ENCODE results near the gene RALGAPB. TPM values are rescaled to one million over a fixed set of nuclear protein-coding genes. Genes with fewer than 3 reads are reported as not detected.

Gene RALGAPB
- total and polyA plus RNA-seq, 2 of the 13 experiments (the other 11 are each of a cell fraction or from before 2014, with no cell fraction given), result 17.6 to 30.6 TPM

DNA sequence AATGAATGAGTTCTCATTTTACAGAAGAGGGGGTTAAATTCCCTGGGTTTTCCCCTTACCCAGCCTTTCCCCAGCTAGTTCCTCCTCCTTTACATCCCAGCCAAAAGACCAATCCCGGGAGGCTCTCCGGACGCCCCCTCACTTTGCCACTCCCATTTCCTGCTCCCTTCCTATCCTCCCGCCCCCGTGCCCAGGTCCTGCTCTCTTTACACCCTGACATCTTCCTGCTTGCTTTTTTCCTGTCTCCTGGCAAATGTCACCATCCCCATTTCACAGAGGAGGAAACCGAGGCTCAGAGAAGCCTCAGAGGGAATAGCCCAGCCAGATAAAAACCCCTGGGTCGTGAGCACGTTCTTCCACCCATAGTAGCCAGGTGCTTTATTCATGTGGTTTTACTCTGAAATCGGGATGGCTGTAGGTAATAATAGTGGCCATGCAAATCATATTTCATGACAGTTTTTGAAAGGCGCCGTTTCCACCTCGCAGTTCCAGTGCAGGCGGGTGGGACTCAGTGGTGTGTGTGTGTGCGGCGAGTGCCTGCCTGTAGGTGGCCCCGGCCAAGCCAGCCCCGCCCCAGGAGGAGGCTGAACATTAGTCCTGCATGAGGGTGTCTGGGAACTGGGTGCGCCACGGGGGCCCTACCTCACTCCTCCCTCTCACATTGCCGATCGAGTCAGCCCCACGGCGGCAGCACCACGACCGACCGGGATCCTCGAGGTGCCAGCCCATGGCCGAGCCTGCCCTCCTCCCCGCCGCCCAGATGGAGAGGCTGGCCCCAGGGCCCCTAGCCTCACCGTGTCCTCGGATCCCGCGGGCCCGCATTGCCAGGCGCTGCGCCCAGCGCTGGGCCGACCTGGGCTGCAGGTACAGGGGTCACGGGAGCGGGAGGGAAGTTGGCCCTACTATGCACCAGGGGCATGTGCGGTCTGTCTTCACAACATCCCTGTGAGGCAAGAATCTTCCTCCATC is 128.9 kb downstream of the RALGAPB start, which contains the start of gene ARHGAP40 (continued):
- TF ChIP-seq, protein P1, sequence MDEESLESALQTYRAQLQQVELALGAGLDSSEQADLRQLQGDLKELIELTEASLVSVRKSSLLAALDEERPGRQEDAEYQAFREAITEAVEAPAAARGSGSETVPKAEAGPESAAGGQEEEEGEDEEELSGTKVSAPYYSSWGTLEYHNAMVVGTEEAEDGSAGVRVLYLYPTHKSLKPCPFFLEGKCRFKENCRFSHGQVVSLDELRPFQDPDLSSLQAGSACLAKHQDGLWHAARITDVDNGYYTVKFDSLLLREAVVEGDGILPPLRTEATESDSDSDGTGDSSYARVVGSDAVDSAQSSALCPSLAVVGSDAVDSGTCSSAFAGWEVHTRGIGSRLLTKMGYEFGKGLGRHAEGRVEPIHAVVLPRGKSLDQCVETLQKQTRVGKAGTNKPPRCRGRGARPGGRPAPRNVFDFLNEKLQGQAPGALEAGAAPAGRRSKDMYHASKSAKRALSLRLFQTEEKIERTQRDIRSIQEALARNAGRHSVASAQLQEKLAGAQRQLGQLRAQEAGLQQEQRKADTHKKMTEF (CRISPR knock-in tag; IDR thresholded peaks at IDR 0.05), result peak; percentile 51
- TF ChIP-seq SALL2 (CRISPR knock-in tag; IDR thresholded peaks at IDR 0.05) (peak; percentile 30; the same call in 1 of the 2 replicates), MEIS1 (CRISPR knock-in tag; IDR thresholded peaks at IDR 0.05; ENCODE audit: borderline replicate concordance) (0 out of 2 replicates have a peak, but pooled peaks have one; percentile 28), ZMAT3 (CRISPR knock-in tag; conservative IDR thresholded peaks at IDR 0.05) (no peak), NCOA1 (CRISPR knock-in tag; IDR thresholded peaks at IDR 0.05) (no peak), TP53 (CRISPR knock-in tag; conservative IDR thresholded peaks at IDR 0.05) (no peak), ZNF337 (CRISPR knock-in tag; IDR thresholded peaks at IDR 0.05; ENCODE audit: borderline replicate concordance, low read depth) (no peak), ZNF207 (IDR thresholded peaks at IDR 0.05; ENCODE audit: borderline replicate concordance) (no peak), NFE2L2 (IDR thresholded peaks at IDR 0.05; ENCODE audit: low read length) (no peak), ISX (CRISPR knock-in tag; conservative IDR thresholded peaks at IDR 0.05) (no peak), ZSCAN12 (CRISPR knock-in tag; IDR thresholded peaks at IDR 0.05) (no peak), SALL1 (CRISPR knock-in tag; IDR thresholded peaks at IDR 0.05) (peak; percentile 43), ZNF253 (CRISPR knock-in tag; IDR thresholded peaks at IDR 0.05; ENCODE audit: borderline replicate concordance) (no peak), NFATC3 (CRISPR knock-in tag; IDR thresholded peaks at IDR 0.05) (no peak), KMT2A (CRISPR knock-in tag; IDR thresholded peaks at IDR 0.05) (no peak), NCOA5 (CRISPR knock-in tag; IDR thresholded peaks at IDR 0.05) (no peak), ZNF724P (CRISPR knock-in tag; IDR thresholded peaks at IDR 0.05; ENCODE audit: borderline replicate concordance) (0 out of 2 replicates have a peak, but pooled peaks have one; percentile 17), GATA4 (IDR thresholded peaks at IDR 0.05; ENCODE audit: borderline replicate concordance, low read depth) (no peak)
- TF ChIP-seq, protein P2, sequence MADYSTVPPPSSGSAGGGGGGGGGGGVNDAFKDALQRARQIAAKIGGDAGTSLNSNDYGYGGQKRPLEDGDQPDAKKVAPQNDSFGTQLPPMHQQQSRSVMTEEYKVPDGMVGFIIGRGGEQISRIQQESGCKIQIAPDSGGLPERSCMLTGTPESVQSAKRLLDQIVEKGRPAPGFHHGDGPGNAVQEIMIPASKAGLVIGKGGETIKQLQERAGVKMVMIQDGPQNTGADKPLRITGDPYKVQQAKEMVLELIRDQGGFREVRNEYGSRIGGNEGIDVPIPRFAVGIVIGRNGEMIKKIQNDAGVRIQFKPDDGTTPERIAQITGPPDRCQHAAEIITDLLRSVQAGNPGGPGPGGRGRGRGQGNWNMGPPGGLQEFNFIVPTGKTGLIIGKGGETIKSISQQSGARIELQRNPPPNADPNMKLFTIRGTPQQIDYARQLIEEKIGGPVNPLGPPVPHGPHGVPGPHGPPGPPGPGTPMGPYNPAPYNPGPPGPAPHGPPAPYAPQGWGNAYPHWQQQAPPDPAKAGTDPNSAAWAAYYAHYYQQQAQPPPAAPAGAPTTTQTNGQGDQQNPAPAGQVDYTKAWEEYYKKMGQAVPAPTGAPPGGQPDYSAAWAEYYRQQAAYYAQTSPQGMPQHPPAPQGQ (CRISPR knock-in tag; IDR thresholded peaks at IDR 0.05; ENCODE audit: borderline replicate concordance), result no peak
- TF ChIP-seq, protein P3, sequence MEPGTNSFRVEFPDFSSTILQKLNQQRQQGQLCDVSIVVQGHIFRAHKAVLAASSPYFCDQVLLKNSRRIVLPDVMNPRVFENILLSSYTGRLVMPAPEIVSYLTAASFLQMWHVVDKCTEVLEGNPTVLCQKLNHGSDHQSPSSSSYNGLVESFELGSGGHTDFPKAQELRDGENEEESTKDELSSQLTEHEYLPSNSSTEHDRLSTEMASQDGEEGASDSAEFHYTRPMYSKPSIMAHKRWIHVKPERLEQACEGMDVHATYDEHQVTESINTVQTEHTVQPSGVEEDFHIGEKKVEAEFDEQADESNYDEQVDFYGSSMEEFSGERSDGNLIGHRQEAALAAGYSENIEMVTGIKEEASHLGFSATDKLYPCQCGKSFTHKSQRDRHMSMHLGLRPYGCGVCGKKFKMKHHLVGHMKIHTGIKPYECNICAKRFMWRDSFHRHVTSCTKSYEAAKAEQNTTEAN (CRISPR knock-in tag; conservative IDR thresholded peaks at IDR 0.05), result no peak
- TF ChIP-seq, protein P4, sequence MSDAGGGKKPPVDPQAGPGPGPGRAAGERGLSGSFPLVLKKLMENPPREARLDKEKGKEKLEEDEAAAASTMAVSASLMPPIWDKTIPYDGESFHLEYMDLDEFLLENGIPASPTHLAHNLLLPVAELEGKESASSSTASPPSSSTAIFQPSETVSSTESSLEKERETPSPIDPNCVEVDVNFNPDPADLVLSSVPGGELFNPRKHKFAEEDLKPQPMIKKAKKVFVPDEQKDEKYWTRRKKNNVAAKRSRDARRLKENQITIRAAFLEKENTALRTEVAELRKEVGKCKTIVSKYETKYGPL (CRISPR knock-in tag; IDR thresholded peaks at IDR 0.05), result no peak
- TF ChIP-seq, protein P5, sequence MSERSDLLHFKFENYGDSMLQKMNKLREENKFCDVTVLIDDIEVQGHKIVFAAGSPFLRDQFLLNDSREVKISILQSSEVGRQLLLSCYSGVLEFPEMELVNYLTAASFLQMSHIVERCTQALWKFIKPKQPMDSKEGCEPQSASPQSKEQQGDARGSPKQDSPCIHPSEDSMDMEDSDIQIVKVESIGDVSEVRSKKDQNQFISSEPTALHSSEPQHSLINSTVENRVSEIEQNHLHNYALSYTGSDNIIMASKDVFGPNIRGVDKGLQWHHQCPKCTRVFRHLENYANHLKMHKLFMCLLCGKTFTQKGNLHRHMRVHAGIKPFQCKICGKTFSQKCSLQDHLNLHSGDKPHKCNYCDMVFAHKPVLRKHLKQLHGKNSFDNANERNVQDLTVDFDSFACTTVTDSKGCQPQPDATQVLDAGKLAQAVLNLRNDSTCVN (CRISPR knock-in tag; IDR thresholded peaks at IDR 0.05; ENCODE audit: borderline replicate concordance), result no peak
- TF ChIP-seq, protein P6, sequence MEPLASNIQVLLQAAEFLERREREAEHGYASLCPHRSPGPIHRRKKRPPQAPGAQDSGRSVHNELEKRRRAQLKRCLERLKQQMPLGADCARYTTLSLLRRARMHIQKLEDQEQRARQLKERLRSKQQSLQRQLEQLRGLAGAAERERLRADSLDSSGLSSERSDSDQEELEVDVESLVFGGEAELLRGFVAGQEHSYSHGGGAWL (CRISPR knock-in tag; IDR thresholded peaks at IDR 0.05), result 0 out of 2 replicates have a peak, but pooled peaks have one; percentile 20
